ENCODE results near the gene MAT1A. TPM values are rescaled to one million over a fixed set of nuclear protein-coding genes. Genes with fewer than 3 reads are reported as not detected.

Gene MAT1A
- total and polyA plus RNA-seq, 2 experiments from 2014 or later, result 38.3 to 62.1 TPM

GRCh38 chr10:80321183-80321582, 31.7 kb upstream of the MAT1A start:
- no peaks in the 10 kb centered on the region for H3K36me3 ChIP-seq (replicated peaks; ENCODE audit: insufficient read depth, low read depth)
- no peak overlapping the region for H3K27ac ChIP-seq
- WGBS (ENCODE audit: low lambda C conversion rate, missing lambda C conversion rate), result 96% methylated on average over 5 of the region's 5 CpGs
- H3K79me2 ChIP-seq, result no peaks in the 10 kb centered on the region
- no peaks in the 10 kb centered on the region for H3K4me1 ChIP-seq (ENCODE audit: insufficient read depth)
- no peak overlapping the region for H3K4me2 ChIP-seq
- no peaks in the 10 kb centered on the region for H3K9me3 ChIP-seq (ENCODE audit: low read depth)
- H3K4me3 ChIP-seq, result no peak overlapping the region
- no peak for DNase-seq (ENCODE audit: low spot score)
- no peaks in the 10 kb centered on the region for H3K27me3 ChIP-seq
- no peaks in the 10 kb centered on the region for H3K9me2 ChIP-seq (replicated peaks; ENCODE audit: insufficient read depth)
- TF ChIP-seq EZH2phosphoT487 (IDR thresholded peaks at IDR 0.05; ENCODE audit: low read depth, severe bottlenecking, unreplicated experiment) (no peak), EZH2 (IDR thresholded peaks at IDR 0.05; ENCODE audit: borderline replicate concordance) (no peak), CTCF (IDR thresholded peaks at IDR 0.05; ENCODE audit: poor library complexity) (no peak)
- H4K20me1 ChIP-seq (ENCODE audit: insufficient read depth, poor library complexity, severe bottlenecking), result no peaks in the 10 kb centered on the region
- no peak overlapping the region for H2AFZ ChIP-seq

- Histone ChIP-seq H3K9me2 (replicated peaks; ENCODE audit: insufficient read depth) (no peaks in the 10 kb centered on the region), H3K36me3 (replicated peaks; ENCODE audit: insufficient read depth, low read depth) (no peaks in the 10 kb centered on the region), H4K20me1 (ENCODE audit: insufficient read depth, poor library complexity, severe bottlenecking) (no peaks in the 10 kb centered on the region), H2AFZ (no peak overlapping the region), H3K4me1 (ENCODE audit: insufficient read depth) (no peaks in the 10 kb centered on the region), H3K79me2 (no peaks in the 10 kb centered on the region), H3K4me2 (no peak overlapping the region), H3K27ac (no peak overlapping the region), H3K9me3 (ENCODE audit: low read depth) (no peaks in the 10 kb centered on the region), H3K4me3 (no peak overlapping the region), H3K27me3 (no peaks in the 10 kb centered on the region)
- TF ChIP-seq CTCF (IDR thresholded peaks at IDR 0.05; ENCODE audit: poor library complexity), result no peak
- TF ChIP-seq EZH2 (IDR thresholded peaks at IDR 0.05; ENCODE audit: borderline replicate concordance), result no peak
- no peak for TF ChIP-seq EZH2phosphoT487 (IDR thresholded peaks at IDR 0.05; ENCODE audit: low read depth, severe bottlenecking, unreplicated experiment)
- DNase-seq (ENCODE audit: low spot score), result no peak
Measured at GRCh38 chr10:80320377-80320776, 30.9 kb upstream of the MAT1A start.

- H3K79me2 ChIP-seq, result no peaks in the 10 kb centered on the region
- no peak overlapping the region for H2AFZ ChIP-seq
- H3K36me3 ChIP-seq (replicated peaks; ENCODE audit: insufficient read depth, low read depth), result no peaks in the 10 kb centered on the region
- H3K4me2 ChIP-seq, result no peak overlapping the region
- no peaks in the 10 kb centered on the region for H3K9me3 ChIP-seq (ENCODE audit: low read depth)
- H4K20me1 ChIP-seq (ENCODE audit: insufficient read depth, poor library complexity, severe bottlenecking), result no peaks in the 10 kb centered on the region
- no peaks in the 10 kb centered on the region for H3K9me2 ChIP-seq (replicated peaks; ENCODE audit: insufficient read depth)
- H3K4me1 ChIP-seq (ENCODE audit: insufficient read depth), result no peaks in the 10 kb centered on the region
- 91% methylated on average over 2 of the region's 2 CpGs for WGBS (ENCODE audit: low lambda C conversion rate, missing lambda C conversion rate)
- DNase-seq (ENCODE audit: low spot score), result no peak
- H3K27ac ChIP-seq, result no peak overlapping the region
- TF ChIP-seq EZH2phosphoT487 (IDR thresholded peaks at IDR 0.05; ENCODE audit: low read depth, severe bottlenecking, unreplicated experiment) (no peak), CTCF (IDR thresholded peaks at IDR 0.05; ENCODE audit: poor library complexity) (no peak), EZH2 (IDR thresholded peaks at IDR 0.05; ENCODE audit: borderline replicate concordance) (no peak)
- no peak overlapping the region for H3K4me3 ChIP-seq
- no peaks in the 10 kb centered on the region for H3K27me3 ChIP-seq
Measured at GRCh38 chr10:80319725-80320290, 30.4 kb upstream of the MAT1A start.

- no peaks in the 10 kb centered on the region for H4K20me1 ChIP-seq (ENCODE audit: insufficient read depth, poor library complexity, severe bottlenecking)
- H3K4me3 ChIP-seq, result no peak overlapping the region
- no peaks in the 10 kb centered on the region for H3K9me2 ChIP-seq (replicated peaks; ENCODE audit: insufficient read depth)
- TF ChIP-seq EZH2 (IDR thresholded peaks at IDR 0.05; ENCODE audit: borderline replicate concordance), result no peak
- TF ChIP-seq CTCF (IDR thresholded peaks at IDR 0.05; ENCODE audit: poor library complexity), result no peak
- TF ChIP-seq EZH2phosphoT487 (IDR thresholded peaks at IDR 0.05; ENCODE audit: low read depth, severe bottlenecking, unreplicated experiment), result no peak
- H3K4me1 ChIP-seq (ENCODE audit: insufficient read depth), result no peaks in the 10 kb centered on the region
- no peak overlapping the region for H3K4me2 ChIP-seq
- 83% methylated on average over 2 of the region's 2 CpGs for WGBS (ENCODE audit: low lambda C conversion rate, missing lambda C conversion rate)
- no peaks in the 10 kb centered on the region for H3K36me3 ChIP-seq (replicated peaks; ENCODE audit: insufficient read depth, low read depth)
- no peaks in the 10 kb centered on the region for H3K27me3 ChIP-seq
- H2AFZ ChIP-seq, result no peak overlapping the region
- H3K79me2 ChIP-seq, result no peaks in the 10 kb centered on the region
- H3K27ac ChIP-seq, result no peak overlapping the region
- no peak for DNase-seq (ENCODE audit: low spot score)
- H3K9me3 ChIP-seq (ENCODE audit: low read depth), result no peaks in the 10 kb centered on the region
Measured at GRCh38 chr10:80319318-80319717, 29.9 kb upstream of the MAT1A start.

All from hepatocyte (in vitro differentiated cells).